Esophagus squamous epithelium (tissue), 5 donors: ENCODE results near the gene FLYWCH1. TPM values are rescaled to one million over a fixed set of nuclear protein-coding genes. Genes with fewer than 3 reads are reported as not detected.

Source experiments
- DNase-seq: peaks from one replicate; lab custom pipeline; 2025; lab: John Stamatoyannopoulos, UW
- H3K27ac ChIP-seq, 4 donors: fragments of 200-600 bp; sonication (generic); one replicate each; pipeline ENCODE4 v1.5.1; 2016 to 2019; ENCODE audit warnings: mild to moderate bottlenecking in 1 of 4
- H3K27me3 ChIP-seq, 4 donors: fragments of 200-600 bp; sonication (generic); 1 replicate in 3 of 4; 2 replicates in 1 of 4; pipeline versions ENCODE4 v1.5.1 to v1.6.0; 2017 to 2021; ENCODE audit warnings: antibody characterized with exemption in 1 of 4
- H3K36me3 ChIP-seq, 3 donors: fragments of 200-600 bp; sonication (generic); one replicate each; pipeline ENCODE4 v1.5.1; 2016 to 2019
- H3K4me1 ChIP-seq, 3 donors: fragments of 200-600 bp; sonication (generic); one replicate each; pipeline ENCODE4 v1.5.1; 2017 to 2019
- H3K4me3 ChIP-seq, 4 donors: fragments of 200-600 bp; sonication (generic); 1 replicate in 3 of 4; 2 replicates in 1 of 4; pipeline ENCODE4 v1.5.1; 2016 to 2019; ENCODE audit warnings: mild to moderate bottlenecking in 2 of 4, moderate library complexity in 1 of 4
- H3K9me3 ChIP-seq, 3 donors: fragments of 200-600 bp; sonication (generic); one replicate each; pipeline ENCODE4 v1.5.1; 2016 to 2019
- POLR2A ChIP-seq, 4 donors: fragments of 450-650 bp; IDR thresholded peaks; one replicate each; pipeline ENCODE4 v1.6.1; 2017; ENCODE audit warnings: antibody characterized with exemption in 4 of 4, mild to moderate bottlenecking in 4 of 4, moderate library complexity in 3 of 4
- WGBS, 2 donors: methylation state at CpG; one replicate each; pipeline ENCODE4 v1.1.5; 2018; 5-methylcytosine and 5-hydroxymethylcytosine counted together
- intact Hi-C: fragments of 100-400 bp; cut with DNase I; formaldehyde crosslinking; loops from one replicate; pipeline ENCODE4 v1.15.0; 2022
- total RNA-seq, 4 donors: library from RNA; depleted of rRNA; stranded (reverse); fragments of >200 nt; gene quantifications; one replicate each; pipeline ENCODE4 v1.1.0, GENCODE V29; 2016
- TF ChIP-seq, protein P1 (sequence below), 6 experiments: fragments of 450-650 bp in 4 of 6; fragments of 200-600 bp in 2 of 6; sonication (generic) in 2 of 6; IDR thresholded peaks; one replicate each; pipeline ENCODE4 v1.5.1; 2016 to 2019; ENCODE audit warnings: antibody characterized with exemption in 6 of 6, mild to moderate bottlenecking in 4 of 6, moderate library complexity in 4 of 6
- donor health status: DM: yes; HTN: yes; CAD: no.

Gene FLYWCH1
- total RNA-seq, 4 donors from 2014 or later = 25.4 to 52.1 (median 27.1) TPM

- intact Hi-C loops = no loop called here
- no peak for DNase-seq
- H3K27me3 ChIP-seq = no peaks in the 10 kb centered on the region
- H3K36me3 ChIP-seq = peaks cover 0 to 19% (median 0%) of the 10 kb centered on the region in 3 donors
- 1 to 2% methylated on average over 15 to 25 of the region's 62 CpGs for WGBS, 2 donors
- TF ChIP-seq, protein P1, sequence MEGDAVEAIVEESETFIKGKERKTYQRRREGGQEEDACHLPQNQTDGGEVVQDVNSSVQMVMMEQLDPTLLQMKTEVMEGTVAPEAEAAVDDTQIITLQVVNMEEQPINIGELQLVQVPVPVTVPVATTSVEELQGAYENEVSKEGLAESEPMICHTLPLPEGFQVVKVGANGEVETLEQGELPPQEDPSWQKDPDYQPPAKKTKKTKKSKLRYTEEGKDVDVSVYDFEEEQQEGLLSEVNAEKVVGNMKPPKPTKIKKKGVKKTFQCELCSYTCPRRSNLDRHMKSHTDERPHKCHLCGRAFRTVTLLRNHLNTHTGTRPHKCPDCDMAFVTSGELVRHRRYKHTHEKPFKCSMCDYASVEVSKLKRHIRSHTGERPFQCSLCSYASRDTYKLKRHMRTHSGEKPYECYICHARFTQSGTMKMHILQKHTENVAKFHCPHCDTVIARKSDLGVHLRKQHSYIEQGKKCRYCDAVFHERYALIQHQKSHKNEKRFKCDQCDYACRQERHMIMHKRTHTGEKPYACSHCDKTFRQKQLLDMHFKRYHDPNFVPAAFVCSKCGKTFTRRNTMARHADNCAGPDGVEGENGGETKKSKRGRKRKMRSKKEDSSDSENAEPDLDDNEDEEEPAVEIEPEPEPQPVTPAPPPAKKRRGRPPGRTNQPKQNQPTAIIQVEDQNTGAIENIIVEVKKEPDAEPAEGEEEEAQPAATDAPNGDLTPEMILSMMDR (IDR thresholded peaks at IDR 0.05) = peak; percentile 86 to 97 (median 92)
- TF ChIP-seq POLR2A (IDR thresholded peaks at IDR 0.05) = peak in 2 of 4 donors; percentile 34 to 45
- H3K27ac ChIP-seq = peak overlapping the region; percentile 94 to 99 (median 96)
- H3K4me3 ChIP-seq = peak overlapping the region; percentile 76 to 89 (median 82)
- H3K9me3 ChIP-seq = no peaks in the 10 kb centered on the region
- H3K4me1 ChIP-seq = peaks cover 11 to 33% (median 12%) of the 10 kb centered on the region in 3 donors
Measured at GRCh38 chr16:2904100-2904921, 7.4 kb upstream of the FLYWCH1 start.

- 0% methylated on average over 9 to 11 of the region's 32 CpGs for WGBS, 2 donors
- peak overlapping the region; percentile 76 to 89 (median 82) for H3K4me3 ChIP-seq
- H3K4me1 ChIP-seq = peaks cover 11 to 33% (median 12%) of the 10 kb centered on the region in 3 donors
- H3K9me3 ChIP-seq = no peaks in the 10 kb centered on the region
- DNase-seq = no peak
- TF ChIP-seq POLR2A (IDR thresholded peaks at IDR 0.05) = no peak
- TF ChIP-seq, protein P1 (IDR thresholded peaks at IDR 0.05) = no peak
- peak overlapping the region; percentile 94 to 99 (median 96) for H3K27ac ChIP-seq
- intact Hi-C loops = no loop called here
- peaks cover 0 to 13% (median 0%) of the 10 kb centered on the region in 3 donors for H3K36me3 ChIP-seq
- no peaks in the 10 kb centered on the region for H3K27me3 ChIP-seq
Measured at GRCh38 chr16:2904922-2905240, 6.8 kb upstream of the FLYWCH1 start.

- H3K27ac ChIP-seq = peak overlapping the region; percentile 94 to 99 (median 96)
- 1% methylated on average over 8 to 16 of the region's 51 CpGs for WGBS, 2 donors
- H3K27me3 ChIP-seq = no peaks in the 10 kb centered on the region
- H3K4me1 ChIP-seq = peaks cover 11 to 33% (median 12%) of the 10 kb centered on the region in 3 donors
- intact Hi-C loops = no loop called here
- H3K4me3 ChIP-seq = peak overlapping the region; percentile 76 to 89 (median 82)
- H3K9me3 ChIP-seq = no peaks in the 10 kb centered on the region
- DNase-seq = peak; percentile 96
- H3K36me3 ChIP-seq = peaks cover 0 to 8% (median 0%) of the 10 kb centered on the region in 3 donors
- TF ChIP-seq, protein P1 (IDR thresholded peaks at IDR 0.05) = peak in 2 of 6 experiments; percentile 15 to 19
- TF ChIP-seq POLR2A (IDR thresholded peaks at IDR 0.05) = peak in 3 of 4 donors; percentile 33 to 97 (median 95)
Measured at GRCh38 chr16:2905241-2905987, 6.3 kb upstream of the FLYWCH1 start.

DNA sequence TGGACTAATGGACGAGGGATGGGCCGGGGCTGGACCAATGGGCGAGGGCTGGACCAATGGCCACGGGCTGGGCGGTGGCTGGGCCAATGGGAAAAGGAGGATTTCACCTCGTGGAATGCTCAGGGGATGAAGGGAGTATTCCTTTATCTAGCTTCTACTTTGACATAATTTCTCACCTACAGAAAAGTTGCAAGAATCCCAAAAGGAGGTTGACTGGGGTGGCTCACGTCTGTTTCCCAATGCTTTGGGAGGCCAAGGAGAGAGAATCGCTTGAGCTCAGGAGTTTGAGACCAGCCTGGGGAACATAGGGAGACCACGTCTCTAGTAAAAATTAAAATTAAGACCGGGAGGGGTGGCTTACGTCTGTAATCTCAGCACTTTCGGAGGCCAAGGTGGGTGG is 5.7 kb upstream of the FLYWCH1 start:
- peaks cover 12 to 33% (median 13%) of the 10 kb centered on the region in 3 donors for H3K4me1 ChIP-seq
- H3K27me3 ChIP-seq = no peaks in the 10 kb centered on the region
- no peak for DNase-seq
- H3K36me3 ChIP-seq = peaks cover 0 to 2% (median 0%) of the 10 kb centered on the region in 3 donors
- no peaks in the 10 kb centered on the region for H3K9me3 ChIP-seq
- peak overlapping the region in 1 of 4 donors; percentile 15 for H3K4me3 ChIP-seq
- 19 to 27% methylated on average over 12 of the region's 12 CpGs for WGBS, 2 donors
- peak overlapping the region; percentile 0 to 99 (median 78) for H3K27ac ChIP-seq
- intact Hi-C loops = no loop called here
- no peak for TF ChIP-seq POLR2A (IDR thresholded peaks at IDR 0.05)
- TF ChIP-seq, protein P1 (IDR thresholded peaks at IDR 0.05) = peak in 1 of 6 experiments; percentile 4
